Mesendoderm (in vitro differentiated cells): ENCODE measurements around the gene FBLN2.

Experiments
- DNase-seq: peaks from one replicate; pipeline ENCODE4 v3.0.0; 2013
- H2AK5ac ChIP-seq: 2 replicates; pipeline ENCODE4 v1.6.1; 2013; ENCODE audit warnings: low read length, inconsistent platforms
- H2BK120ac ChIP-seq: 2 replicates; pipeline ENCODE4 v1.6.1; 2013; ENCODE audit warnings: low read depth, mild to moderate bottlenecking, low read length, moderate library complexity, mixed read lengths
- H2BK15ac ChIP-seq: replicated peaks from 2 replicates; pipeline ENCODE4 v1.6.1; 2013; ENCODE audit warnings: low read depth, mild to moderate bottlenecking, moderate library complexity
- H2BK5ac ChIP-seq: 2 replicates; pipeline ENCODE4 v1.6.1; 2013; ENCODE audit warnings: low read length, inconsistent platforms
- H3K18ac ChIP-seq: 2 replicates; pipeline ENCODE4 v1.6.1; 2013; ENCODE audit warnings: mild to moderate bottlenecking, low read length, mixed read lengths
- H3K23ac ChIP-seq: one replicate; pipeline ENCODE4 v1.6.1; 2013; ENCODE audit warnings: low read length
- H3K27ac ChIP-seq: 2 replicates; pipeline ENCODE4 v1.5.1; 2013; ENCODE audit warnings: low read depth, mild to moderate bottlenecking, inconsistent platforms, low read length, moderate library complexity
- H3K27me3 ChIP-seq: 2 replicates; pipeline ENCODE4 v1.6.1; 2013; ENCODE audit warnings: low read length, control low read depth, mild to moderate bottlenecking, inconsistent platforms; ENCODE audit not compliant: insufficient read depth, poor library complexity
- H3K36me3 ChIP-seq: 2 replicates; pipeline ENCODE4 v1.6.1; 2013; ENCODE audit warnings: low read length, inconsistent platforms; ENCODE audit not compliant: control insufficient read depth, insufficient read depth
- H3K4ac ChIP-seq: one replicate; pipeline ENCODE4 v1.6.1; 2013; ENCODE audit warnings: low read depth, mild to moderate bottlenecking, low read length, moderate library complexity
- H3K4me1 ChIP-seq: 2 replicates; pipeline ENCODE4 v1.6.1; 2013; ENCODE audit warnings: low read depth, low read length, inconsistent platforms; ENCODE audit not compliant: control insufficient read depth
- H3K4me2 ChIP-seq: 2 replicates; pipeline ENCODE4 v1.6.1; 2013; ENCODE audit warnings: low read length
- H3K4me3 ChIP-seq: 2 replicates; pipeline ENCODE4 v1.5.1; 2013; ENCODE audit warnings: mild to moderate bottlenecking, low read length
- H3K56ac ChIP-seq: one replicate; pipeline ENCODE4 v1.6.1; 2013; ENCODE audit warnings: low read length
- H3K79me1 ChIP-seq: 2 replicates; pipeline ENCODE4 v1.6.1; 2013; ENCODE audit warnings: low read length, inconsistent platforms
- H3K79me2 ChIP-seq: 2 replicates; pipeline ENCODE4 v1.6.1; 2013; ENCODE audit warnings: mild to moderate bottlenecking, low read length; ENCODE audit not compliant: control insufficient read depth, insufficient read depth
- H3K9ac ChIP-seq: 2 replicates; pipeline ENCODE4 v1.6.1; 2013; ENCODE audit warnings: low read length, inconsistent platforms
- H4K5ac ChIP-seq: one replicate; pipeline ENCODE4 v1.6.1; 2013; ENCODE audit warnings: low read length
- H4K8ac ChIP-seq: one replicate; pipeline ENCODE4 v1.6.1; 2013; ENCODE audit warnings: low read depth, mild to moderate bottlenecking, control low read depth, low read length, moderate library complexity
- WGBS: extraction: QIAGEN DNeasy Blood & Tissue Kit; methylation state at CpG from one replicate; pipeline ENCODE4 v1.1.7; 2013; ENCODE audit warnings: low lambda C conversion rate, missing lambda C conversion rate; ENCODE audit not compliant: insufficient coverage; ENCODE audit errors: extremely low coverage; 5-methylcytosine and 5-hydroxymethylcytosine counted together

The FBLN2 gene

DNA sequence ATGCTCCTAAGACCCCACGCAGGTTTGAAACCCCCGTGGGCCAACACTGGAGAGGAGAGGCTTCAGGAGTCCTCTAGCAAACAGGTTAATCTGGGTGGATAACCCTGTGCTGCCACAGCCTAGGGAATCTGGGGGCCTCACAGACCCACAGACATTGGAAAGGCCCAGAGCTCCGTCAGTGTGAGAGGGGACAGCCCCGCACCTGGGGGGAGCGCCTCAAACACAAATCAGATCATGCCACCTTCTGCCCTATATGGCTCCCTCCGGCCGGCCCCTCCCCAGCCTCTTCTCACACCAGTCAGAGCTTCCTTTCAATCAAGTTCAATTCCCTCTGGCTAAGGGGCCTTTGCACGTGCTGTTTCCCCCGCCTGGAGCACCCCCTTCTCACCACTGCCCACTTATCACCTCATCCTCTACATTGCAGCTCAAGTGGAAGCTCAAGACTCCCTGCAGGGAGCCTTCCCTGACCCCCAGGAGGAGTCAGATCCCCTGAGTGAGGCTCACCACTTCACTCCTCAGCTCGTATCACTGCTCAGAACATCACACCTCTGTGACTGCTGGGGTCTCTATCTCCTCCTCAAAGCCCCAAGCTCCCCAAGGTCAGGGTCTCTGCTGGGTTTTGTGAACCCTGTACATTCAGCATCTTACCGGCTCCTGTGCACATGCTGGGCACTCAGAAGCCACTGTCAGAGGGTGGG lies 24.1 kb downstream of the FBLN2 start:
- Histone ChIP-seq H3K18ac (no peak overlapping the region), H3K4me2 (no peak overlapping the region), H3K27me3 (no peaks in the 10 kb centered on the region), H3K27ac (no peak overlapping the region), H3K23ac (no peak overlapping the region), H4K8ac (no peak overlapping the region), H4K5ac (no peak overlapping the region), H3K56ac (no peak overlapping the region), H3K36me3 (no peaks in the 10 kb centered on the region), H2BK120ac (no peak overlapping the region), H3K79me2 (no peaks in the 10 kb centered on the region), H3K4me1 (peaks cover 19% of the 10 kb centered on the region), H2BK15ac (no peak overlapping the region), H3K4ac (no peak overlapping the region), H3K9ac (no peak overlapping the region), H2AK5ac (no peak overlapping the region), H3K79me1 (no peaks in the 10 kb centered on the region), H3K4me3 (no peak overlapping the region), H2BK5ac (no peak overlapping the region)
- no CpG with 5 or more reads among the region's 11 CpGs for WGBS
- no peak for DNase-seq

GRCh38 chr3:13574083-13574797 lies 25.3 kb downstream of the FBLN2 start:
- DNase-seq, result no peak
- no peaks in the 10 kb centered on the region for H3K36me3 ChIP-seq
- no peak overlapping the region for H4K8ac ChIP-seq
- no peak overlapping the region for H3K23ac ChIP-seq
- no peak overlapping the region for H2BK15ac ChIP-seq
- no peak overlapping the region for H3K27ac ChIP-seq
- no peaks in the 10 kb centered on the region for H3K79me2 ChIP-seq
- WGBS, result no CpG with 5 or more reads among the region's 18 CpGs
- H3K56ac ChIP-seq, result peak overlapping the region; percentile 44
- no peak overlapping the region for H3K18ac ChIP-seq
- peaks cover 19% of the 10 kb centered on the region for H3K4me1 ChIP-seq
- no peak overlapping the region for H2AK5ac ChIP-seq
- no peak overlapping the region for H3K4ac ChIP-seq
- no peak overlapping the region for H2BK5ac ChIP-seq
- no peak overlapping the region for H3K4me3 ChIP-seq
- no peak overlapping the region for H2BK120ac ChIP-seq
- no peaks in the 10 kb centered on the region for H3K79me1 ChIP-seq
- no peak overlapping the region for H3K4me2 ChIP-seq
- H4K5ac ChIP-seq, result no peak overlapping the region
- no peak overlapping the region for H3K9ac ChIP-seq
- no peaks in the 10 kb centered on the region for H3K27me3 ChIP-seq

DNA sequence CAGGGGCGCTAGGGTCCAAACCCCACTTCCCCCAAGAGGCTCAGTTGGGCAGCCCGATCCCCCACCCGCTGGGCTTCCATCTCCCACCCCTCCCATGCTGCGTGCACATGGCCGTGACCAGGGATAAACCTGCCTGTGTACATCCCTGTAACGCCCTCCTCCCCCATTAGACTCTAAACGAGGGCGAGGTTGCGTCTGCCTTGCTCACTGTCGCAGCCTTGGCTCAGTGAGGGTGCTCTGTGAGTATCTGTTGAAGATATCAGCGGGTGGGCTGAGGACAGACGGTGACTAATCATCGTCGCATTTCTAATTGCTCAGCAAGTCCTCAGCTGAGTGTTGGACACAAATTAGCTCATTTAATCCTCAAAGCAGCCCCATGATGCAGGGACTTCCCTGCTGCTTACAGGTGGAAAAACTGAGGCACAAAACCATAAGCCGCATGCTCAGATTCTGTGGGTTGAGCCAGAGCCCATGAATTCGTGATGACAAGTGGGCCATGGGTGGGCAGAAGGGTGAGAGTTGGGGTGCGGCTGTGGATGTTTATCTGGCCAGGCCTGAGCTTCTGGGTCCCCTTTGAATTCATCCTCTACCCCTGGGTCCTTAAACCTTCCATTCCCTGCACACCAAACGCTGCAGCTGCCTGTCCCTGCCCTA lies 26.0 kb downstream of the FBLN2 start:
- peak overlapping the region; percentile 53 for H3K27ac ChIP-seq
- no peak overlapping the region for H4K8ac ChIP-seq
- H3K36me3 ChIP-seq, result no peaks in the 10 kb centered on the region
- H2BK5ac ChIP-seq, result peak overlapping the region; percentile 79
- H3K4ac ChIP-seq, result no peak overlapping the region
- WGBS, result no CpG with 5 or more reads among the region's 18 CpGs
- no peaks in the 10 kb centered on the region for H3K27me3 ChIP-seq
- DNase-seq, result peak; percentile 78
- peaks cover 19% of the 10 kb centered on the region for H3K4me1 ChIP-seq
- H3K79me2 ChIP-seq, result no peaks in the 10 kb centered on the region
- H3K4me3 ChIP-seq, result no peak overlapping the region
- no peaks in the 10 kb centered on the region for H3K79me1 ChIP-seq
- peak overlapping the region; percentile 12 for H3K18ac ChIP-seq
- H3K56ac ChIP-seq, result peak overlapping the region; percentile 44
- no peak overlapping the region for H4K5ac ChIP-seq
- H3K4me2 ChIP-seq, result no peak overlapping the region
- no peak overlapping the region for H2AK5ac ChIP-seq
- H2BK15ac ChIP-seq, result no peak overlapping the region
- H3K9ac ChIP-seq, result no peak overlapping the region
- H3K23ac ChIP-seq, result no peak overlapping the region
- no peak overlapping the region for H2BK120ac ChIP-seq

GRCh38 chr3:13575459-13576061 lies 26.6 kb downstream of the FBLN2 start:
- no peak overlapping the region for H3K4me3 ChIP-seq
- H3K4me2 ChIP-seq, result no peak overlapping the region
- WGBS, result no CpG with 5 or more reads among the region's 11 CpGs
- peak overlapping the region; percentile 53 for H3K27ac ChIP-seq
- no peak overlapping the region for H4K5ac ChIP-seq
- peak overlapping the region; percentile 50 for H3K56ac ChIP-seq
- no peak overlapping the region for H2BK120ac ChIP-seq
- H3K79me1 ChIP-seq, result no peaks in the 10 kb centered on the region
- no peaks in the 10 kb centered on the region for H3K36me3 ChIP-seq
- H3K18ac ChIP-seq, result peak overlapping the region; percentile 12
- H3K23ac ChIP-seq, result no peak overlapping the region
- H4K8ac ChIP-seq, result no peak overlapping the region
- H2BK5ac ChIP-seq, result peak overlapping the region; percentile 79
- H3K79me2 ChIP-seq, result no peaks in the 10 kb centered on the region
- H3K27me3 ChIP-seq, result no peaks in the 10 kb centered on the region
- no peak overlapping the region for H2BK15ac ChIP-seq
- peaks cover 19% of the 10 kb centered on the region for H3K4me1 ChIP-seq
- peak; percentile 53 for DNase-seq
- H3K9ac ChIP-seq, result no peak overlapping the region
- H3K4ac ChIP-seq, result no peak overlapping the region
- H2AK5ac ChIP-seq, result no peak overlapping the region

DNA sequence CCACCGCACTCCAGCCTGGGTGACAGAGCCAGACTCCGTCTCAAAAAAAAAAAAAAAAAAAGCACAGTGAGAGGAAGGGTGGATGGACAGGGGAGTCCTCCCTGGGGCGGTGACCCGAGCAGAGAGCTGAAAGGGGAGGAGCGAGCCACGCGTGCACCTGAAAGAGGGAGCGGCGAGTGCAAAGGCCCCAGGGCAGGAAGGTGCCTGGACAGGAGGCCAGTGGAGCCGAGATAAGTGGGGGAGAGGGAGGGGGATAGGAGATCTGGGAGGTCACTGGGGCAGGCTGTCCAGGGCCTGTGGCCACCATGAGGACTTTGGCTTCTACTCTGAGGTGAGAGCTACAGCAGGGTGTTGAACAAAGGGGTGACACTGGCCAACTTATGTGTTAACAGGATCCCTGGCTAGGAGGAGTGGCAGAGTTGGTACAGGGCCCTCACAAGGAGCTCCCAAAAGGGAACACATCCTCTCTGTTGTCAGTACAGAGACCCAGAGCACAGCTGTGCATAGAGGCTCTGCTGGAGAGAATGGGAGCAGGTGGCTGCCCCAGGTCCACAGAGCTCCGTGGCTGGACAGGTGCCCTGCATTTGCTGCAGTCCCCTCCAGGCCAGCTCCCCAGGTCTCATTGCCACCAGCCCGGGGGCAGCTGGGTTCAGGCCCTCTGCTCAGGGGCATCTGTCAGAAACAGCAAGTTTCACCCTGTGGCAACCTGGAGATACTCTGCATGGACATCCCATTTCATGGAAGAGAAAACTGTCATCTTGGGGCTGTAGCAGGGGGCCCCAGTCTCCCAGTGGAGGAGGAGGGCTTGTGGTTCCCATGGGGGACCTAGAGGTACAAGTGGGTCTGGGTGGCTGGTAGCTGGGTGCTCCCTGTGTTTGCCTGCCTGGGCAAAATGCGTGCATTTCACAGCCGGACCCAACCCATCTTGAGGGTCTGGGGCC lies 28.5 kb downstream of the FBLN2 start:
- Histone ChIP-seq H3K23ac (no peak overlapping the region), H3K4me2 (no peak overlapping the region), H3K36me3 (no peaks in the 10 kb centered on the region), H3K79me2 (no peaks in the 10 kb centered on the region), H2BK5ac (no peak overlapping the region), H3K4ac (no peak overlapping the region), H3K27me3 (no peaks in the 10 kb centered on the region), H3K4me3 (no peak overlapping the region), H2BK15ac (no peak overlapping the region), H3K4me1 (peaks cover 19% of the 10 kb centered on the region), H4K8ac (no peak overlapping the region), H2AK5ac (peak overlapping the region; percentile 39), H2BK120ac (no peak overlapping the region), H3K27ac (no peak overlapping the region), H3K9ac (no peak overlapping the region), H4K5ac (no peak overlapping the region), H3K18ac (no peak overlapping the region), H3K79me1 (no peaks in the 10 kb centered on the region), H3K56ac (no peak overlapping the region)
- DNase-seq, result no peak
- WGBS, result no CpG with 5 or more reads among the region's 14 CpGs
